ENCODE measurements around the gene XXYLT1.
"Not testable (repeated sequence)": the region's sequence is repeated elsewhere in the genome, so short reads cannot be mapped to it uniquely, and the experiment has no call there.

The XXYLT1 gene

DNA sequence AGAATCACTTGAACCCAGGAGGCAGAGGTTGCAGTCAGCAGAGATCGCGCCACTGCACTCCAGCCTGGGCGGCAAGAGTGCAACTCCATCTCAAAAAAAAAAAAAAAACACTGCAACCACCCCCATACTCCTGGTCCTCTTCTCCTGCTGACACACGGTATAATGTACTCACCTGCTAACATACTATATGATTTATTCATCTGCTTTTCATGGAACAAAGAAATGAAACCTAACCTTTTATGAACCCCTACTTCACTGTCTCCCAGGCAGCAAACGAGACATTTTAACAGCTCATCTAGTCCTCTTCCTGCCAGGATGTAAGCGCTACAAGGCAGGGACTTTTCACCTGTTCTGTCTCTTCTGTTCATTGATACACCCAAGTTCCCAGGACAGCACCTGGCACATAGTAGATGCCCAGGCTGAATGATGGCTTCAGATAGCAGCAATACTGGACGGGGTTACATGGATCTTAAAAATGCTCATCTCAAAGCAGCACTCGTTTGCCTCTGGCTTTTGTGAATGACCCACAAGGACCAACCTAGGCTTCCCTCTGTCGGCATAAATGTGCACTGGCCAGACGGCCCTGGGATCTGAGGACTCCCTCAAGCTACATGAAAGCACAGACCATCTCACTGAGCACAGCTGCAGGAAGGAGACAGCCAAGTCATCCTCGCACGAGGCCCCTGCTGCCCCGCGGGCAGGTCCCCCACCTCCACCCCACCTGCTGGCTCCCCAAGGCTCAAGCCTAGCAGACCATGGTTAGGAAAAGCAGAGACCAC lies 20.3 kb downstream of the XXYLT1 start:
- no peak for DNase-seq

DNA sequence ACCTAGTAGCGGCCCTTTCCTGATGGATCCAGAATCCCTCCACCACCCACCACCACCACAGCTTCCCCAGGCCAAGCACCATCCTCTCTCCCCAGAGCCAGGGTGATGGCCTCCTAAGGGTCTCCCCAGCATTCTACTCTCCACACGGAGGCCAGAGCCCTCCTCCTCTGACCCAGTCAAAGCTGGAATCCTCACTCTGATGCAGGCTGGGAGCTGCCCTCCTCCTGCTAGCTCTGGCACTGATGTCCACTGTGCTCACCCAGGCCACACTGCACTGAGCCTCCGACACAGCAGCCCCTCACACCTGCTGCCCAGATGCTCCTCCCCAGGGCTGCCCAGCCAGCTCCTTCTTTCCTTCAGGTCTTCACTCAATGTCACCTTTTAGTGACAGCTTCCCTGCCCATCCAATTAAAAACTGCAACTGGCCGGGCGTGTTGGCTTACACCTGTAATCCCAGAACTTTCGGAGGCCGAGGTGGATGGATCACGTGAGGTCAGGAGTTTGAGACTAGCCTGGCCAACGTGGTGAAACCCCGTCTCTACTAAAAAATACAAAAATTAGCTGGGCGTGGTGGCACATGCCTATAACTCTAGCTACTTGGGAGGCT lies 21.0 kb downstream of the XXYLT1 start:
- DNase-seq = no peak

DNA sequence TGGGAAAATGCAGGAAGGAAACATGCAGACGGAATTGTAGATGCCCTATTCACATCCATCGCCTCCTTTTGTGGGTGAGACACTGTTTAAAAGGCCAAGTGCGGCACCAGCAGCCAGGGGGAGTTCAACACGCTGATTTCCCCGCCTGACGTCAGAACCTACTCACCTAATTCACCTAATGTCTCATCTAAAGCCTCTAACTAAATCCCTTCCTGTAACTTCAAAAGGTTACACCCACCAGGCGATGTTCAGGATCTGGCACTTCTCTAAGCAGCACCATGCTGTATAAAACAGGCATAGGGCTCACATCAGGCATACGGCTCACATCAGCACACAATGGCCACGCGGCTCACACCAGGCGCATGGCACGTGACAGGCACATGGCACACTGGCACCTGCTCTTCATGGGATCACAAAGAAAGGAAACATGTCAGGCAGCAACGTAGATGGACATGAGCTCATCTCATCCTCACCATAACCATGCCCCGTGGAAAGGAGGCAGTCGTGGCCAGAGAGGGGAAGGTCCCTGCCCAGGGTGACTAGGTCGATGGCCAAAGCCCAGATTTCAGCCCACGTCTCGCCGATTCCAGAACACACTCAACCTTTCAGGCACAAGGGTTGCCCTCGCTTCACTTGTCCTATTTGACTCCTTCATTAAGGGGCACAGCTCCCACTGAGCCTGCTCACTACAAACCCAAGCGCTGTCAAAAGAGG lies 21.7 kb downstream of the XXYLT1 start:
- DNase-seq = no peak

DNA sequence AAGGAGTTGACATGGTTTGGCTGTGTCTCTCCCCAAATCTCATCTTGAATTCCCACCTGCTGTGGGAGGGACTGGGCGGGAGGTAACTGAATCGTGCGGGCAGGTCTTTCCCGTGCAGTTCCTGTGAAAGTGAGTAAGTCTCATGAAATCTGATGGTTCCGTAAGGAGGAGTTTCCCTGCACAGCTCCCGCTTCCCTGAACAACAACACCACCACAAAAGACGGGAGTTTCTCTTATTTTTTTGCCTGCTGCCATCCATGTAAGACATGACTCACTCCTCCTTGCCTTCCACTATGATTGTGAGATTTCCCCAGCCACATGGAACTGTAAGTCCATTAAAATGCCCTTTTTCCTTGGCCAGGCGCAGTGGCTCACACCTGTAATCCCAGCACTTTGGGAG lies 22.7 kb downstream of the XXYLT1 start:
- DNase-seq = no peak

DNA sequence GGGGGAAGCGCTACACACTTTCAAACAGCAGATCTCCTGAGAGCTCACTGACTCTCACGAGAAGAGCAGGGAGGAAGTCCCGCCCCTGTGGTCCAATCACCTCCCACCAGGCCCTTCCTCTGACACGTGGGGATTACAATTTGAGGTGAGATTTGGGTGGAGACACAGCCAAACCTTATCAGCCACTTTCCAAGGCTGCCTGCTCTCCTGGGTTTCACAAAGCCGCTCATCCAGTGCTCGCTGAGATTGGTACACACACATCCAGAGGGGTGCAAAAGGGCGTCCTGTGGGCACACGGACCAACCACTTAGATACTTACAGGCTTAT lies 23.1 kb downstream of the XXYLT1 start:
- no peak for DNase-seq

DNA sequence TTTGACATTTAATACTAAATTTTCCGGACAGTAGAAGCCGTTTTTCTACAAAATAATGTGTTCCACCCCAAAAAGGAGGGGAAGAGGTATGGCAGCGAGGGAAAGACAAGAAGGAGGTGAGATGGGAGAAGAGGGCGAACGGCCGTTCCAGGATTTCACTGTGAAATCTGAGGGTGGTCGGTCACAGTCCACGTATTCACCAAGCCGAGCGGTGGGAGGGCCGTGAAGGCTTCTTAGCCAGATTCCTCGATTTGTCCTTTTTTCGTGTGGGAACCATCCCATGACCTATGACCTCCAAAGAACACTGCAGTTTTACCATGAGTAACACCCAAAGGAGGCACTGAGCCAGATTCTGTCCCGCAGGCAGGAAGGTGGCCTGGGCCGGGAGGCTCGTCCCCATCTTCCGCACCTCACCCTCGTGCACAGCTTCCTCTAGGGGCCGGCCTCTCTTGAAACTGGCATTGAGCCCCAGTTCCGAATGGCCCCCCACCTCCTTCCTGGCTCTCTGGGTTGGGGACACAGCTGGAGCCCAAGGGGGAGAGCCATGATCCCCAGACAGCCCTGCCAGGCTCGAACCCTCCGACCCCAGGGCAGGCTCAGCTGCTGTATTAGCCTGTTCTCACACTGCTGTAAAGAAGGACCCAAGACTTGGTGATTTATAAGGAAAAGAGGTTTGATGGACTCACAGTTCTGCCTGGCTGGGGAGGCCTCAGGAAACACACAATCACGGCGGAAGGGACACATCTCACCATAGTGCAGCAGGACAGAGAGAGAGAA lies 23.7 kb downstream of the XXYLT1 start:
- DNase-seq = no peak

DNA sequence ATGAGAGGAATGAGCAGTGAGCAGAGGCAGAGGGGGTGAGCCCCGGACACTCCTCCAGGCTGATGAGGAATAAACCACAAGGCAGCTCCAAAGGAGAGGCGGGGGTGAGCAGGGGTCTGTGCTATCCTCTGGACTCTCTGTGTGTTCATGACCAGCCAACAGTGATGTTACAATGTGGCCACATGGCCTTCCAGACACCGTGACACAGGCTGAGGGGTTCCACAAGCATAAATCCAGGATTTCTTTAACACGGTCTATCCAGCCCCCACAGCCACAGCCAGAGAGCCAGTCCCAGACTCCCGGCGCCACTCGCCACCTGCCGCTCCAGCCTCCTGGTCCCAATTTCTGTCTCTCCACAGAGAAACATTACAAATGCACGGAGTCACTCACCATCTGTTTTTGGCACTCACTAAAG lies 24.4 kb downstream of the XXYLT1 start:
- no peak for DNase-seq

DNA sequence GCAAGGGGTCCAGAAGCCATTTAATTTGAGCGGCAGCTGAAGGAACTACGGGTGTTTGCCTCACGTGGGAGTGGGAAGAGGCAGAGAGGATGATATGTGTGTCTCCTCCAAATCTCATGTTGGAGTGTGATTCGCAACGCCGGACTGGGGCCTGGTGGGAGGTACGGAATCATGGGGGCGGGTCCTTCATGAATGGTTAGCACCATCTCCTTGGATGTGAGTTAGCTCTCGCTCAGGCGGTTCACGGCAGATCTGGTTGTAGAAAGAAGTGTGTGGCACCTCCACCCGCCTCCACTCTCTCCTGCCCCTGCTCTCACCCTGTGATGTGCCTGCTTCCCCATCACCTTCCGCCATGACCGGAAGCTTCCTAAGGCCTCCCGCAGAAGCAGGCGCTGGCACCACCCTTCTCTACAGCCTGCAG lies 25.4 kb downstream of the XXYLT1 start:
- DNase-seq = no peak

DNA sequence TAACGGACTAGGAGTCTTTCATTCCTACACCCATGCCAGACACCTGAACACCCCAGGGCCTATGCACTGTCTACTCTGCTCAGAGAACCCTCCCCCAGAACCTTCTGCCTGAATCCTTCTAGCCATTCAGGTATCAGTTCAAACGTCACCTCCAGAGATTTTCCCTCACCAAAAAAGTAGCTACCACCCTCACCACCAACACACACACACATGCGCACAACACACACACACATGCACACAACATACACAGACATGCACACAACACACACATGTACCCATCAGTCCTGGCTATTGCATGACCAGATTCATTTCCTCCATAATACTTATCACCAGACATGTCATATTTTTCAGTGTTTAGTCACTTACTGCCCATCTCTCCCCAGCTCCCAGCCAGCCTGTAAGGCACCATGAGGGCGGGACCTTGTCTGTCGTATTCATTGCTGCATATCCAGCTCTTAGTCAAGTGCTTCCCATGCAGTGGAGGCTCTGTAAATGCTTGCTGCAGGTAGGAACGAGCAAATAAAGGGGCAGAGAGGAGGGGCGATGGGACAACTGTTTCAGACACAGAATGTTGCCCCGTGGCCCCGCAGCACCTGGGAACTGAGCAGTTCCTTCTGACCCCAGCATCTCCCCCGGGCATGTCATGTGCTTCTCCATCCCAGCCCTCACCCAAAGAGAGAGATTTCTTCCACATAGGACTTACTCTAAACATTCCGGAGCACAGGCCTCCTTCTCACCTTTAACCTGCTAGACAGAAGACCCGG lies 29.2 kb downstream of the XXYLT1 start:
- DNase-seq = no peak

DNA sequence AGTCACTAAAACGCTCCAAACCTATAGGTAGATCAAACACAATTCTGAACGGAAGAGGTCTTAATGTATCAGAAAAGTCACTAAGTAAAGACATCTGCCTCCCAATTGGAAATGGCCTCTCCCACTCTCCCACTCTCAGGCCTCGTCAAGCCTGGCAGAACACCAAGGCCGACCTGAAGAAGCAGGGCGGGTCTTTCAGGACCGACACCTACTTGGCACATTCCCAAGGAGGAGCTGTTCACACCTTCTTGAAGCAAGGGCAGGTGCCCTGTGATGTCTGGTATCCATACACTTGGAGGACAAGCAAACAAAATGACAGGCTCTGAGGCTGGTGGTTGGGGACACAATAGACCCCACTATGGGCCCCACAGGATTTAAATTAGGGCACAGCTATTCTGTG lies 30.0 kb downstream of the XXYLT1 start:
- DNase-seq = no peak

DNA sequence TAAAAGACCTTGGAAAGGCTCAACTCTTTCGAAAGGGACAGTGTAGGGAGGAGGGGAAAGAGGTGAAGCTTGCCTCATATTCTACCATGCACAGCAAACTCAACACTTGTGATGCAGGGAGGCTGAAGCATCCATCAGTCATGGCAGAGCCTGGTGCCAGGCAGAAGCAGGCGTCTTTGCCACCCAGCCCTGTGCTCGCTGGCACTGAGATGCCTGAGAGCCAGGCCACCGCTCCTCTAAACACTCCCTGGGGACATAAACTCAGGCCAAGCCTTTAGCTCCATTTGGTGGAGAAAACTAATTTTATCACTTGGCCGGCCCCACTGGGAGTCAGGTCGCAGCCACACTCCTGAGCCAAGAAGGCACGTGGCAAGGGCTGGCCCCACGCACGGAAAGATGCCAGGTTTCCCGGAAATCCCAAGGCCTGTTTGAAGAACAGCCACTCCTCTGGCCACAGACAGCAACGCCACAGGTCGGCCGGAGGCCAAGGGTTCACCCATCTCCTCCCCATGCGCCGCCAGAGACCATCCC lies 30.7 kb downstream of the XXYLT1 start:
- DNase-seq = no peak

DNA sequence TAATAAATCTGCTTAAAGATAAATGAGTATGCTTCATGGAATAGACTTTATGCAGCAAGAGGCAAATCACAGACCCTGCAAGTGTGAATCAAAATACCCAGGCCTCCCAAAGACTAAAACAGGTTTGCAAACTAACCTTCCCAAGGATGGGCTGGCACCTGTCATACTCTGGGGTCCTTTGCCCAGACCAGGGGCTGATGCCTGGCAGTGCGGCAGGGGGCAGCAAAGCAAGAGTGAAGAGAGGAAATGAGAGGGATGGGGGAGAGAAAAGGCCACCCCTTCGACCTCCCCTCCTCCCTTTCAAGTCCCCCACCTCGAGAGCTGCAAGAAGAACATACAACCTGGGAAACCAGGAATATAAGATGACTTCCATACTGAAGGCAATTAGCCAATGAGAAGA lies 31.8 kb downstream of the XXYLT1 start:
- DNase-seq = no peak

DNA sequence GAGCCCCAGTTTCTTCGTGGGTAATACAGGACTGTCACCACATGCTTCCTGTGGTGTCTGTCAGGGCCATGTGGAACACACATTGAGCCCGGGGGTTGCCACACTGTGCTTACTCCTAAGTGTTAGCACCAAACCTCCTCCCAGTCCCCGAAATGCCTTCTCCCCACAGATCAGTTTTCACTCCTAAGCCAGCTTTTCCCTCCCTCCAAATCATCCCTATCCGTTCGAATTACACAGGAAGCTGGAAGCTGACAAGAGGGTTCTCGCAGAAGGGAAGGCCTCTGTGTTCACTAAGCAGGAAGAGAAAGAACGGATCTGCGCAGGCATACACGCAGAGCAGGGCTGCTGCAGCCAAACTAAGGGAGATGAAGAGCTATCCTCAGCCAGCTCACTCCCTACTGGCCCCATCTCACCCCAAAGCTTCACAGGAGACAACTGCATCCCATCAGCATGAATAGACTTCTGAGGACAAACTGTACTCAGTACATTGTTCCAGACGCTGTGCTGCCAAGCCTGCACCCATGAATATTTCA lies 32.3 kb downstream of the XXYLT1 start:
- DNase-seq = no peak

DNA sequence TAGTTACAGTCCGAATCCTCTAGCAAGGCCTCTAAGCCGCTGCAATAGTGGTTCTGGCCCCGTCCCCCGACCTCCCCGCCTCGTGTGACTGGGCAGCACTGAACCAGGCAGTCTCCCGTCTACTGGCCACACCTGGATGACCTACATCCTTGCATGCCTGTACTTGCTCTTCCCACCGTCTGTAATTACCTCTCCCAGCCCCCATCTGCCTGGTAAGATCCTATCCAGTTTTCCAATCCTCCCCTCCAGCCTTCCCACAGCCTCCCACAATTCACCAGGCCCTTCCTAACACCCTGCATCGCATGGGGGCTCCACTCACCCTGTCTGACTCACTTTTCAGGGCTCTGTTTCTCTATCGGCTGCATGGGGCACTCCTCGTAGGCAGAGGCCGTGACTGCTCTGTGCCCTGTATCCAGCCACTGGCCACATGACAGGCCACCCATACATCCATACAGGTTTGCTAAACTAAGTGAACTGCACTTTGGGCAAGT lies 32.8 kb downstream of the XXYLT1 start:
- no peak for DNase-seq

DNA sequence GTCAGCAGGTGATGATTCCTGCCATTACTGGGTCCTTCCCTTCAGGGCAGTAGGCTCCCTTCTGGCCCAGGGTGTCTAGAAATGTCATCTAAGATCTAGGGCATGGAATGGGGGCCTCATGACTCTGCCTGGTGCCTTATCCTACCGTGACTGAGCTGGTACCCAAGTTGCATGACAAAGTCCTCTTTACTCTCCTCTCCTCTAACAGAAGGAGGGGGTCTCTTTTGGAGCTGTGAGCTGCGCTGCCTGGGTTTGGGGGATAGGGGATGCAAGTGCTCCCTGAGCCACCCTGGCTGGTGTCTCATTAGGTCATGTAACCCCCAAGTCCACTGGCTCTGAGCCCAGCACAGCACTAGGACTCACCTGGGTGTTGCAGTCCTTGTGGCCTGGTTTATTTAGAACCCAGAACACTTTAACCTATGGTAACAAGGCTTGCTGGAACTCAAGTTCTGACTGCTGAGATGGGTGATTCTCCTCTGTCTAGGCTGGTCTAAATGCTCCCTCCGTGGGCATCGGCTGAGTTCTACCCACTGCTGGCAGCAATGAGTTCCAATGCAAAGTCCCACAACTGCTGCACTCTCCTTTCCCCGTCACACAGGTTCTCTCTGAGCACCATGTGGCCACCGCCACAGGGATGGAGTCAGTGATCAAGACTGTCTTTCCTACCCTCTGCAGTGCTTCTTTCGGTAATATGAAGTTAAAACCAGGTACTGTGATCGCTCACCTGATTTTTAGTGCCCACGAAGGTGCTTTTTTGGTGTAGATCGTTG lies 34.0 kb downstream of the XXYLT1 start:
- DNase-seq = no peak

DNA sequence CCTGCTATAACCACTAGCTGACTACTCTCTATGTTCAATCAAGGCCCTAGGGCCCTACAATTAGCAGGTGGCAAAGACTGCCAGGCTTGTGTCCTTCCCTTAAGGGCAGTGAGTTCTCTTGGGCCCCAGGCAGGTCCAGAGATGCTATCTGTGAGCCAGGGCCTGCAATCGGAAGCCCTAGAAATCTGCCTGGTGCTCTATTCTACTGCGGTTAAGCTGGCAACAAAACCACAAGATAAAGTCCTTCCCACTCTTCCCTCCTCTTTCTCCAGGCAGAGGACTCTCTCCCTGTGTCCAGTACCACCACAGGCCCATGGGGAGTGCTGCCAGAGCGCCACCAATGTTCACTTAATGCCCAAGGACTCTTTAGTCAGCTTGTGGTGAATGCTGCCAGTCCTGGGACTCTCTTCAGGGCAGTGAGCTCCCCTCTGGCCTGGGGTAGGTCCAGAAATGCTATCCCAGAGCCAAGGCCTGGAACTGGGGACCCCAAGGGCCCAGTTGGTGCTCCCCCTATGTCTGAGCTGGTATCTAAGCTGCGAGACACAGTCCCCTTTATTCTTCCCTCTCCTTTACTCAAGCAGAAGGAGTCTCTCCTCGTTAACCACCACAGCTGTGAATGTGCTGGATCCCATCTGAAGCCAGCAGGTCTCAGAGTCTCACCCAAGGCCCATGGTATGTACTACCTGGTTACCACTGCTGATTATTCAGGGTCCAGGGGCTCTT lies 34.7 kb downstream of the XXYLT1 start:
- DNase-seq = no peak

DNA sequence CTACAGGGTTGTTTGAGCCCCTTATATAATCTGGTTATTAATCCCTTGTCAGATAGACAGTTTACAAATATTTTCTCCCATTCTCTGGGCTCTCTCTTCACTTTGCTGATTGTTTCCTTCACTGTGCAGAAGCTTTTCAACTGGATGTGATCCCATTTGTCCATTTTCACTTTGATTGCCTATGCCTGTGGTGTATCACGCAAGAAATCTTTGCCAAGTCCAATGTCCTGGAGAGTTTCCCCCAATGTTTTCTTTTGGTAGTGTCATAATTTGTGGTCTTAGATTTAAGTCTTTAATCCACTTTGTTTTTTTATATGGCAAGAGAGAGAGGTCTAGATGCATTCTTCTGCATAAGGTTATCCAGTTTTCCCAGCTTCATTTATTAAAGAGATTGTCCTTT lies 40.7 kb downstream of the XXYLT1 start:
- DNase-seq = no peak

DNA sequence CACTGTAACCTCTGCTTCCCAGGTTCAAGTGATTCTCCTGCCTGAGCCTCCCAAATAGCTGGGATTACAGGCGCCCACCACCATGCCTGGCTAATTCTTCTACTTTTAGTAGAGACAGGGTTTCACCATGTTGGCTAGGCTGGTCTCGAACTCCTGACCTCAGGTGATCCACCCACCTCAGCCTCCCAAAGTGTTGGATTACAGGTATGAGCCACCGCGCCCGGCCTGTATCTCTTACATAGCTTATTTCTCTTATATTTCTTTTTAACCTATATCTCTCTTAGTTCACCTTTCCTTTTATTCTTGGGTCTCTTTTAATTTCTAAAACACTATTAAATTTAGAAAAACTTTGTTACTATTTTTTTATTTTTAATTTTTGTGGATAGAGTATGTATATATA lies 42.1 kb downstream of the XXYLT1 start:
- DNase-seq = not testable (repeated sequence)

DNA sequence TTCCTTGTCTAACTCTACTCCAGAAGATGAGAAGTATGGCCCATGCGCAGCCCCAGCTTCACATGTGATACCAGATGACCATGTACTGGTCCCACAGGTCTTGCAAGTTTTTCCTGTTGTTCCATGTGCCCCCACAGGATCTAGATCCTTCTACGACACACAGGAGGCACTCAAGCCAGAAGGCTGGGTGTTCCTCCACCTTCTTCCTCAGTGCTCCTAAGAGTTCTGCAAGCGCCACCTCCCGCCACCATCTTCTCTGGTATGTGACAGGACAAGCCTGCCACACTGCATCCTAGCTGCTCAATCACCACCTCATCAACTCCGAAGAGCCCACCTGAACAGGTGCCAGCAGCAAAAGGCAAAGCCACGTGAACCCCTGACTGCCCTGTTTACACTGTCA lies 43.1 kb downstream of the XXYLT1 start:
- DNase-seq = no peak

DNA sequence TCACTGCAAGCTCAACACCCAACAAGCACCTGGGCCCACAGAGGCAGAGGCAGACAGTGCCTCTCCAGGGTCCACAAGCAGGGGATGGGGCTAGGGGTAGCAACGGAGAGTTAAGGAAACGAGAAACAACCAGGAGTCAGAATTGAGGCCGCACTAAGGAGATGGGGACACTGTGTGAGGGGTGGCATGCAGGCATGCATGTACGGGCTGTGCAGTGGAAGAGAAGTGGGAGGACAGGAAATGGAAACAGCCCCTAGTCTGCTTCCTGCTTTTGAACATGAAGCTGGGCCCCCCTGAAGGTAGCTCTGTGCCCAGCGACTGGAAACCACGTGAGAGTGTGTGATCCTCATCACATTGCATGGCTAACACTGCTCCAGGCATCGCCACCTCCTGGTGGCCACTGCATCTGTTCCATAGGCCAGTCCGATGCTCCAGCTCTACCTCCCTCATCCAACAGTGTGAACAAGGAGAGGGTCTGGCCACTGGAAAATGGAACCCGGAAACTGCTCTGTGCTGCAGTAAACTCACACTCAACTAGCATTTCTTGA lies 44.0 kb downstream of the XXYLT1 start:
- DNase-seq = no peak
